ENCODE measurements around the gene ANKHD1. TPM values are rescaled to one million over a fixed set of nuclear protein-coding genes. Genes with fewer than 3 reads are reported as not detected.
"Not testable (repeated sequence)": the region's sequence is repeated elsewhere in the genome, so short reads cannot be mapped to it uniquely, and the experiment has no call there.

The ANKHD1 gene
- total RNA-seq, 3 donors from 2014 or later (not counting 1 experiment from before 2014, with no cell fraction given), result 225 to 239 (median 230) TPM

DNA sequence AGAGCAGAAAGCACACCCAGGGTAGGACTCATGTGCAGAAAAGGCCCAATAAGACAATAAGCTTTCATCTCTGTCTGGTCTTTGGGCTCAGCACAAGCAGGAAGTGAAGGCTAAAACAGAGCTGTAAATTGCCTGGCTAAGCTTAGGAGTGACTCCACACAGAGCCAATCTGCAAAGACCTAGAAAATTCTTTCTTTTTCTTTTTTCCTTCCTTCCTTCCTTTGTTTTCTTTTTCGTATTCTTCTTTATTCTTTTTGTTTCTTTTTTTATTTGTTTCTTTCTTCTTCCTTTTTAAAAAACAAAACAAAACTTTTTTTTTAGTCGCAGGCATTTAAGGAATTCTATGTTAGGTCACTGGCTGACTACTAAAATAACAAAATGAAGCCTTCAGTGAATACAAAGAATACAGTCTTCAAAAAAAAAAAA, 175.2 kb downstream of the ANKHD1 start:
- Mint-ChIP-seq H3K4me3 (no peak overlapping the region), H3K36me3 (no peaks in the 10 kb centered on the region), H3K27me3 (ENCODE audit: low read depth in 2 of 2) (peaks cover 3 to 7% of the 10 kb centered on the region in 2 donors), H3K9me3 (no peaks in the 10 kb centered on the region), H3K4me1 (no peaks in the 10 kb centered on the region), H3K27ac (no peak overlapping the region)
- TF ChIP-seq, protein P1, sequence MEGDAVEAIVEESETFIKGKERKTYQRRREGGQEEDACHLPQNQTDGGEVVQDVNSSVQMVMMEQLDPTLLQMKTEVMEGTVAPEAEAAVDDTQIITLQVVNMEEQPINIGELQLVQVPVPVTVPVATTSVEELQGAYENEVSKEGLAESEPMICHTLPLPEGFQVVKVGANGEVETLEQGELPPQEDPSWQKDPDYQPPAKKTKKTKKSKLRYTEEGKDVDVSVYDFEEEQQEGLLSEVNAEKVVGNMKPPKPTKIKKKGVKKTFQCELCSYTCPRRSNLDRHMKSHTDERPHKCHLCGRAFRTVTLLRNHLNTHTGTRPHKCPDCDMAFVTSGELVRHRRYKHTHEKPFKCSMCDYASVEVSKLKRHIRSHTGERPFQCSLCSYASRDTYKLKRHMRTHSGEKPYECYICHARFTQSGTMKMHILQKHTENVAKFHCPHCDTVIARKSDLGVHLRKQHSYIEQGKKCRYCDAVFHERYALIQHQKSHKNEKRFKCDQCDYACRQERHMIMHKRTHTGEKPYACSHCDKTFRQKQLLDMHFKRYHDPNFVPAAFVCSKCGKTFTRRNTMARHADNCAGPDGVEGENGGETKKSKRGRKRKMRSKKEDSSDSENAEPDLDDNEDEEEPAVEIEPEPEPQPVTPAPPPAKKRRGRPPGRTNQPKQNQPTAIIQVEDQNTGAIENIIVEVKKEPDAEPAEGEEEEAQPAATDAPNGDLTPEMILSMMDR (IDR thresholded peaks at IDR 0.05), result no peak
- DNase-seq, result no peak
- no peaks in the 10 kb centered on the region for H3K9me3 ChIP-seq (ENCODE audit: control insufficient read depth, insufficient read depth, low read length)
- intact Hi-C loops (cut with micrococcal nuclease), result no loop called here
- no peak overlapping the region for H3K27ac ChIP-seq (ENCODE audit: low read length)
- no peak overlapping the region for H3K4me3 ChIP-seq (ENCODE audit: low read length)
- 86% methylated on average over 1 of the region's 2 CpGs for WGBS (ENCODE audit: insufficient coverage)
- H3K36me3 ChIP-seq (ENCODE audit: control insufficient read depth, insufficient read depth, low read length), result no peaks in the 10 kb centered on the region
- no peak for ATAC-seq
- no peaks in the 10 kb centered on the region for H3K27me3 ChIP-seq (ENCODE audit: control insufficient read depth, insufficient read depth, low read length)
- no peaks in the 10 kb centered on the region for H3K4me1 ChIP-seq (ENCODE audit: control insufficient read depth, insufficient read depth, low read length)

DNA sequence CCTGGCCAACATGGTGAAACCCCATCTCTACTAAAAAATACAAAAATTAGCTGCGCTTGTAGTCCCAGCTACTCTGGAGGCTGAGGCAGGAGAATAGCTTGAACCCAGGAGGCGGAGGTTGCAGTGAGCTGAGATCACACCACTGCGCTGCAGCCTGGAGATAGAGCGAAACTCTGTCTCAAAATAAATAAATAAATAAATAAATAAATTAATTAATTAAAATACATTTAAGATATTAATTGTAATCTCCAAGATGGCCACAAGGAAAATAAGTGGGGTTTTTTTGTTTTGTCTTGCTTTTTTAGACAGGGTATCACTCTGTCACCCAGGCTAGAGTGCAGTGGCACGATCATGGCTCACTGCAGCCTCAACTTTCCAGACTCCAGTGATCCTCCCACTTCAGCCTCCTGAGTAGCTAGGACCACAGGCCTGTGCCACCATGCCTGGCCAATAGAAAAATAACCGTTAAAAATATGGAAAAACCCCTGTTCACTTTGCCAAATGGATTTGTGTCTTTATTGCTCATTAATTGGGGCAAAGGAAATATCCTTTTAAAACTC, 177.6 kb downstream of the ANKHD1 start:
- H3K27me3 ChIP-seq (ENCODE audit: control insufficient read depth, insufficient read depth, low read length); H3K27ac ChIP-seq (ENCODE audit: low read length); ATAC-seq; H3K9me3 Mint-ChIP-seq; H3K4me3 ChIP-seq (ENCODE audit: low read length); H3K36me3 ChIP-seq (ENCODE audit: control insufficient read depth, insufficient read depth, low read length); intact Hi-C loops (cut with micrococcal nuclease); H3K9me3 ChIP-seq (ENCODE audit: control insufficient read depth, insufficient read depth, low read length); H3K27ac Mint-ChIP-seq; H3K4me1 Mint-ChIP-seq; H3K4me3 Mint-ChIP-seq; H3K36me3 Mint-ChIP-seq; DNase-seq; H3K4me1 ChIP-seq (ENCODE audit: control insufficient read depth, insufficient read depth, low read length): not testable (repeated sequence)
- H3K27me3 Mint-ChIP-seq (ENCODE audit: low read depth in 2 of 2), result peaks cover 3 to 24% of the 10 kb centered on the region in 2 donors
- WGBS (ENCODE audit: insufficient coverage), result 83% methylated on average over 4 of the region's 6 CpGs

DNA sequence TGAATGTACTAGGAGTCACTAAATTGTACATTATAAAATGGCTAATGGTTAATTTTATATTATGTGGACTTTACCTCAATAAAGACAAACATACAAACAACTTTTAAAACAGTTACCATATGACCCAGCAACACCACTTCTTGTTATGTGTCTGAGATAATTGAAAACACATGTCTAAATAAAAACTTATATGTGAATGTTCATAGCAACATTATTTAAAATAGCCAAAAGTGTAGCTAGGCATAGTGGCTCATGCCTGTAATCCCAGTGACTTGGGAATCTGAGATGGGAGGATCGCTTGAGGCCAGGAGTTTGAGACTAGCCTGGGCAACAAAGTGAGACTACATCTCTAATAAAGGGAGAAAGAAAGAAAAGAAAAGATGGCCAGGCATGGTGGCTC, 185.9 kb downstream of the ANKHD1 start:
- Histone ChIP-seq H3K36me3 (ENCODE audit: control insufficient read depth, insufficient read depth, low read length) (no peaks in the 10 kb centered on the region), H3K4me3 (ENCODE audit: low read length) (no peak overlapping the region), H3K27me3 (ENCODE audit: control insufficient read depth, insufficient read depth, low read length) (peaks cover 3% of the 10 kb centered on the region), H3K9me3 (ENCODE audit: control insufficient read depth, insufficient read depth, low read length) (no peaks in the 10 kb centered on the region), H3K27ac (ENCODE audit: low read length) (no peak overlapping the region), H3K4me1 (ENCODE audit: control insufficient read depth, insufficient read depth, low read length) (no peaks in the 10 kb centered on the region)
- TF ChIP-seq, protein P1 (IDR thresholded peaks at IDR 0.05), result no peak
- no peaks in the 10 kb centered on the region for H3K4me1 Mint-ChIP-seq
- intact Hi-C loops (cut with micrococcal nuclease), result no loop called here
- no peaks in the 10 kb centered on the region for H3K36me3 Mint-ChIP-seq
- ATAC-seq, result no peak
- H3K27me3 Mint-ChIP-seq (ENCODE audit: low read depth in 2 of 2), result peaks cover 5 to 29% of the 10 kb centered on the region in 2 donors
- WGBS (ENCODE audit: insufficient coverage), result 96% methylated on average over 1 of the region's 1 CpG
- H3K9me3 Mint-ChIP-seq, result no peaks in the 10 kb centered on the region
- no peak overlapping the region for H3K4me3 Mint-ChIP-seq
- H3K27ac Mint-ChIP-seq, result no peak overlapping the region
- no peak for DNase-seq

DNA sequence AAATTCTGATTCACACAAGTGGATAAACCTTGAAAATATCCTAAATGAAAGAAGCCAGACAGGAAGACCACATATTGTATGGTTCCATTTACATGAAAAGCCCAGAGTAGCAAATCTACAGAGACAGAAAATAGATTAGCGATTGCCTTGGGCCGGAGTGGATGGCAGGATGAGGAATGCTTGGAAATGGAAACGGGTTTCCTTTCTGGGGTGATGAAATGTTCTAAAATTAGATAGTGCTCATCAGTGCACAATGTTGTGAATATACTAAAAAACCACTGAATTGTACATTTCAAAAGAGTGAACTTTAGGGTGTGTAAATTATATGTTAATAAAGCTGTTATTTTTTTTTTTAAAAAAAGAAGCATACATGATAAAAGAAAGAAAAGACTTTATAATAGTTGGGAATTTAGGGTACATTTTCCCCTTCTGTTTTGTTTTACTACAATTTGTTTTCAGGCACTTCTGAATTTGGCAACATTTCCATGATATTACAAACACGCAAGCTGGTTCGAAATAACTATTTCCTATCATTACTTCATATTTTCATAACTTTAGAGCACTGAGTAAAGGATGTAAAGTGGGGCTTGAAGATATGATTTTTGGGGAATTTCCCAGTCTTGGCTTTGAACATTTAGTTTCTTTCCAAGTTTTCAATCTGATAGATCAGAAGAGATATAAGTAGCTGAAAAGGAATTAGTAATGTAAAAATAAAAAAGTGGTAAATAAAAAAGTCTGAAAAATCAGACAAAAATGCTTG, 186.9 kb downstream of the ANKHD1 start:
- ATAC-seq, result no peak
- intact Hi-C loops (cut with micrococcal nuclease), result no loop called here
- Histone ChIP-seq H3K4me1 (ENCODE audit: control insufficient read depth, insufficient read depth, low read length) (no peaks in the 10 kb centered on the region), H3K27me3 (ENCODE audit: control insufficient read depth, insufficient read depth, low read length) (peaks cover 3% of the 10 kb centered on the region), H3K27ac (ENCODE audit: low read length) (no peak overlapping the region), H3K36me3 (ENCODE audit: control insufficient read depth, insufficient read depth, low read length) (no peaks in the 10 kb centered on the region), H3K4me3 (ENCODE audit: low read length) (no peak overlapping the region), H3K9me3 (ENCODE audit: control insufficient read depth, insufficient read depth, low read length) (no peaks in the 10 kb centered on the region)
- Mint-ChIP-seq H3K4me3 (no peak overlapping the region), H3K4me1 (no peaks in the 10 kb centered on the region), H3K27ac (no peak overlapping the region), H3K9me3 (no peaks in the 10 kb centered on the region), H3K36me3 (no peaks in the 10 kb centered on the region), H3K27me3 (ENCODE audit: low read depth in 2 of 2) (peaks cover 5 to 20% of the 10 kb centered on the region in 2 donors)
- DNase-seq, result no peak
- TF ChIP-seq, protein P1 (IDR thresholded peaks at IDR 0.05), result no peak
- WGBS (ENCODE audit: insufficient coverage), result 96% methylated on average over 3 of the region's 5 CpGs

Other genes starting within 250 kb of the ANKHD1 start
- 1 to 10 TPM; 3.9 to 4.9 (median 4.2) TPM for gene CYSTM1, start 226.6 kb upstream of the ANKHD1 start, total RNA-seq
- 10 to 100 TPM; 28.0 to 39.1 (median 37.6) TPM for gene PFDN1, start 98.7 kb upstream of the ANKHD1 start, total RNA-seq
- 1 to 10 TPM; 5.1 to 9.9 (median 7.8) TPM for gene HBEGF, start 55.2 kb upstream of the ANKHD1 start, total RNA-seq
- not detected for gene SLC4A9, start 41.6 kb upstream of the ANKHD1 start, total RNA-seq
- 1 to 10 TPM; 5.8 to 9.4 (median 6.0) TPM for gene EIF4EBP3, start 145.8 kb downstream of the ANKHD1 start, total RNA-seq
- 10 to 100 TPM; 42.2 to 66.4 (median 59.4) TPM for gene SRA1, start 155.6 kb downstream of the ANKHD1 start, total RNA-seq
- 10 to 100 TPM; 44.0 to 44.9 (median 44.4) TPM for gene APBB3, start 162.8 kb downstream of the ANKHD1 start, total RNA-seq
- gene SLC35A4, start 163.0 kb downstream of the ANKHD1 start, total RNA-seq, result 10 to 100 TPM; 63.1 to 76.1 (median 72.3) TPM
- 10 to 100 TPM in 1 of 3 donors, 1 to 10 TPM in 2; 1.4 to 15.9 (median 7.0) TPM for gene CD14, start 231.3 kb downstream of the ANKHD1 start, total RNA-seq
- gene TMCO6, start 237.6 kb downstream of the ANKHD1 start, total RNA-seq, result 10 to 100 TPM; 17.9 to 19.5 (median 18.8) TPM
- 10 to 100 TPM; 41.0 to 48.3 (median 42.8) TPM for gene NDUFA2, start 245.8 kb downstream of the ANKHD1 start, total RNA-seq
- gene IK, start 246.0 kb downstream of the ANKHD1 start, total RNA-seq, result 100 to 1,000 TPM; 144 to 204 (median 148) TPM

Data from natural killer cell (primary cell).